OCI-LY3 (cell line): ENCODE results near the gene SEC24D.

ENCODE experiments used
- H2AFZ ChIP-seq: fragments of 200-600, 300-600 bp; shearing (Covaris generic); 2 replicates; pipeline ENCODE4 v1.6.0; 2014; ENCODE audit warnings: antibody characterized with exemption, low read depth, low read length
- H3K27ac ChIP-seq: fragments of 200-600, 300-600 bp; sonication (generic); 2 replicates; pipeline ENCODE4 v1.5.1; 2014; ENCODE audit warnings: mild to moderate bottlenecking, low read length, moderate library complexity, mixed read lengths
- H3K27me3 ChIP-seq: fragments of 200-600, 300-600 bp; sonication (generic); 2 replicates; pipeline ENCODE4 v1.6.1; 2014; ENCODE audit warnings: low read depth, low read length, mixed read lengths
- H3K36me3 ChIP-seq: fragments of 200-600, 300-600 bp; sonication (generic); replicated peaks from 2 replicates; pipeline ENCODE3; 2014; ENCODE audit warnings: low read depth, low read length, mixed read lengths
- H3K4me1 ChIP-seq: fragments of 300-600, 200-600 bp; sonication (generic); 2 replicates; pipeline ENCODE4 v1.6.1; 2014; ENCODE audit warnings: low read length, mixed read lengths
- H3K4me2 ChIP-seq: fragments of 200-600, 300-600 bp; sonication (generic); 2 replicates; pipeline ENCODE4 v1.6.1; 2014; ENCODE audit warnings: low read length, mixed read lengths
- H3K4me3 ChIP-seq: fragments of 300-600, 200-600 bp; sonication (generic); 2 replicates; pipeline ENCODE4 v1.5.1; 2014; ENCODE audit warnings: antibody characterized with exemption, mild to moderate bottlenecking, low read length, moderate library complexity
- H3K79me2 ChIP-seq: fragments of 300-600, 200-600 bp; shearing (Covaris generic); 2 replicates; pipeline ENCODE4 v1.6.1; 2014; ENCODE audit warnings: mild to moderate bottlenecking, low read length, mixed read lengths
- H3K9ac ChIP-seq: fragments of 300-600, 200-600 bp; shearing (Covaris generic); 2 replicates; pipeline ENCODE4 v1.6.0; 2014; ENCODE audit warnings: mild to moderate bottlenecking, low read length, moderate library complexity
- H3K9me3 ChIP-seq: fragments of 200-600, 300-600 bp; shearing (Covaris generic); 2 replicates; pipeline ENCODE4 v1.6.1; 2014; ENCODE audit warnings: low read length, mixed read lengths; ENCODE audit not compliant: insufficient read depth
- H4K20me1 ChIP-seq: fragments of 200-600, 300-600 bp; sonication (generic); 2 replicates; pipeline ENCODE4 v1.6.1; 2016; ENCODE audit warnings: low read length, mixed read lengths; ENCODE audit not compliant: insufficient read depth
- EZH2phosphoT487 ChIP-seq: fragments of 200-600 bp; shearing (Covaris generic); IDR thresholded peaks from 2 replicates; pipeline ENCODE4 v1.6.1; 2018; ENCODE audit warnings: antibody characterized with exemption, mixed run types, low read depth
- TF ChIP-seq, protein P1 (sequence below): fragments of 200-600, 300-600 bp; sonication (generic); IDR thresholded peaks from 2 replicates; pipeline ENCODE4 v1.5.1; 2014; ENCODE audit warnings: antibody characterized with exemption, low read length, low read depth

Gene SEC24D

GRCh38 chr4:118742050-118742449 lies 93.9 kb downstream of the SEC24D start:
- no peaks in the 10 kb centered on the region for H3K4me1 ChIP-seq
- H4K20me1 ChIP-seq = 0 out of 2 replicates have a peak, but pooled peaks cover 5% of the 10 kb centered on the region
- no peaks in the 10 kb centered on the region for H3K9me3 ChIP-seq
- TF ChIP-seq, protein P1, sequence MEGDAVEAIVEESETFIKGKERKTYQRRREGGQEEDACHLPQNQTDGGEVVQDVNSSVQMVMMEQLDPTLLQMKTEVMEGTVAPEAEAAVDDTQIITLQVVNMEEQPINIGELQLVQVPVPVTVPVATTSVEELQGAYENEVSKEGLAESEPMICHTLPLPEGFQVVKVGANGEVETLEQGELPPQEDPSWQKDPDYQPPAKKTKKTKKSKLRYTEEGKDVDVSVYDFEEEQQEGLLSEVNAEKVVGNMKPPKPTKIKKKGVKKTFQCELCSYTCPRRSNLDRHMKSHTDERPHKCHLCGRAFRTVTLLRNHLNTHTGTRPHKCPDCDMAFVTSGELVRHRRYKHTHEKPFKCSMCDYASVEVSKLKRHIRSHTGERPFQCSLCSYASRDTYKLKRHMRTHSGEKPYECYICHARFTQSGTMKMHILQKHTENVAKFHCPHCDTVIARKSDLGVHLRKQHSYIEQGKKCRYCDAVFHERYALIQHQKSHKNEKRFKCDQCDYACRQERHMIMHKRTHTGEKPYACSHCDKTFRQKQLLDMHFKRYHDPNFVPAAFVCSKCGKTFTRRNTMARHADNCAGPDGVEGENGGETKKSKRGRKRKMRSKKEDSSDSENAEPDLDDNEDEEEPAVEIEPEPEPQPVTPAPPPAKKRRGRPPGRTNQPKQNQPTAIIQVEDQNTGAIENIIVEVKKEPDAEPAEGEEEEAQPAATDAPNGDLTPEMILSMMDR = no peak
- TF ChIP-seq EZH2phosphoT487 = no peak
- peaks cover 48% of the 10 kb centered on the region for H3K36me3 ChIP-seq
- no peaks in the 10 kb centered on the region for H3K27me3 ChIP-seq
- no peak overlapping the region for H3K4me2 ChIP-seq
- no peak overlapping the region for H3K9ac ChIP-seq
- H2AFZ ChIP-seq = no peak overlapping the region
- H3K27ac ChIP-seq = no peak overlapping the region
- no peak overlapping the region for H3K4me3 ChIP-seq
- no peaks in the 10 kb centered on the region for H3K79me2 ChIP-seq

DNA sequence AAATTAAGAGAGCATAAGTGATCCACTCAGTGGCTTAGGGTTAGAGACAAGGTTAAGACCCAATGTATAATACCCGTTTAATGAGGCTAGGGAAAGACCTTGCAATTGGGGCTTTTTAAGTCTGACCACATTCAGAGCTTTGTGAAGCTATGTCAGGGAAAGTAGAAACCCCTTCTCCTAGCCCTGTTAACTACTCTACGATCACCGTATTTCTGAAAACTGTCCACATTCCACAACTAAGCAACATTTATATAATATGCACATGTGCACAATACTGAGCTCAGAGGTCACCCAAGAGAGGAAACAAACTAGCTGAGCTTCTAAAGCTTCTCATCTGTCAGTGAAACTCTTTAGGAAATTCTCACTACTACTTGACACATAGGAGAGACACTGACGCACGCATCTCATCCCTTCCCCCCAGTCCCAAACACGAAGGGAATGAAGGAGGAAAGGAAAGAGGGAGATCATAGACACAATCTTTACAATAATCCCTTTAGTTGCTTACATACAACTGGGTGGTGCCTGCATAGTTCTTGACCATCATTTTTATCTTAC lies 94.5 kb downstream of the SEC24D start:
- Histone ChIP-seq H3K27ac (no peak overlapping the region), H3K9me3 (no peaks in the 10 kb centered on the region), H3K79me2 (no peaks in the 10 kb centered on the region), H3K4me1 (no peaks in the 10 kb centered on the region), H4K20me1 (0 out of 2 replicates have a peak, but pooled peaks cover 5% of the 10 kb centered on the region), H3K27me3 (no peaks in the 10 kb centered on the region), H3K9ac (no peak overlapping the region), H3K4me3 (no peak overlapping the region), H2AFZ (no peak overlapping the region), H3K36me3 (peaks cover 45% of the 10 kb centered on the region), H3K4me2 (no peak overlapping the region)
- TF ChIP-seq, protein P1 = no peak
- TF ChIP-seq EZH2phosphoT487 = no peak

DNA sequence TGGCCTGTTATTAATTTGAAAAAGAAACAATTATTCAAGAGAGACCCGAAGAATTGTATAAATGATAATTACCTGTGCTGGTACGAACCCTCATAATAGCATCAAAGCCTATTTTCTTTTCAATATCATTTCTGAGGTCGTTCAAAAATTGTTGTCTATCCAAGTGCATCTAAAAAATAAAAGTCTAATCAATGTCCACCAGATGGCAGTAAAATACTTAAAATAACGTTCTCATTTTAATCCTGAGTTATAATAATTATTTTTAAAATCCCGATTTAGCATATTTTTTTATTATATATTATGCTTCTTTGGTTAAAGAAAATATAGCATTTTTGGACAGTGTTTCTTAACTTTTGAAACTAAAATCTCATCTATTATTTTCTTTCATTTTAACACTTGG lies 95.1 kb downstream of the SEC24D start:
- Histone ChIP-seq H2AFZ (no peak overlapping the region), H3K36me3 (peaks cover 49% of the 10 kb centered on the region), H4K20me1 (0 out of 2 replicates have a peak, but pooled peaks cover 5% of the 10 kb centered on the region), H3K27me3 (no peaks in the 10 kb centered on the region), H3K27ac (no peak overlapping the region), H3K4me3 (no peak overlapping the region), H3K9ac (no peak overlapping the region), H3K4me2 (no peak overlapping the region), H3K4me1 (no peaks in the 10 kb centered on the region), H3K9me3 (no peaks in the 10 kb centered on the region), H3K79me2 (no peaks in the 10 kb centered on the region)
- TF ChIP-seq, protein P1 = peak; percentile 49
- no peak for TF ChIP-seq EZH2phosphoT487

DNA sequence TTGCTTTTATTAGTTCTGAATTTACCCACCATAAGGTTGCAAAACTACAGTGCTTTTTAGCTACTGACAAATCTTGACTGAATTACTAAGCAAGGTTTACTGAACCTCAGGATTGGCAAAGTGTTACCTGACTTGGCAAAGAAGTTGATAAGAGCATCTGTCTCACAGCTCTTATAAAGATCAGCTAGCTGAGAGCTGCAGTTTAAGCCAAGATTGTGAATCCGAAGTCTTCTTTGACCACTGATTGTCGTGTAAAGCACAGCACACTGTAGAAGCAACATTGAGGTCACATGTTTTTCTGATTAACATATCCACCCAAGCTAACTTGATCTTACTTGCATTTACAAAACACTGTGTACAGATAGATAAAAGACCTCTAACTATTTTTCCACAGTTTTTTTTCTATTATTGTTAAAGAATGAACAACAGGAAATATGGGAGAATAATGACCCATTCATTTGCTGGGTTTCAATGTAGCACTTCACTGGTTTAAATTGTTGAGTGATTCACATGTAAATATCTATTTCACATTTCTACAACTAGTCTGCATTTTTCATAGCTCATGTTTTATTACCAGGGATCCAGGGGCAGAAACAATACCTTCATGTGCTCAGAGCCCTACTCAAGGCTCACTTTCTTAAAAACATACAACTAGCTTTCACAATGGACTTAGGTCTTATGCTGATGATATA lies 96.8 kb downstream of the SEC24D start:
- Histone ChIP-seq H3K4me3 (no peak overlapping the region), H3K27me3 (no peaks in the 10 kb centered on the region), H2AFZ (no peak overlapping the region), H3K36me3 (peaks cover 49% of the 10 kb centered on the region), H3K4me2 (no peak overlapping the region), H3K4me1 (no peaks in the 10 kb centered on the region), H3K9me3 (no peaks in the 10 kb centered on the region), H3K9ac (no peak overlapping the region), H3K79me2 (no peaks in the 10 kb centered on the region), H3K27ac (no peak overlapping the region), H4K20me1 (0 out of 2 replicates have a peak, but pooled peaks cover 5% of the 10 kb centered on the region)
- no peak for TF ChIP-seq EZH2phosphoT487
- TF ChIP-seq, protein P1 = no peak
